Urinary bladder (tissue), 4 donors: ENCODE measurements around the gene ACTR8. TPM values are rescaled to one million over a fixed set of nuclear protein-coding genes. Genes with fewer than 3 reads are reported as not detected.

ENCODE experiments used
- DNase-seq: peaks from one replicate; pipeline ENCODE4 v3.0.0-alpha.2; 2015; ENCODE audit errors: extremely low spot score
- H3K27ac ChIP-seq: one replicate; pipeline ENCODE4 v1.5.1; 2013; ENCODE audit warnings: low read depth, mild to moderate bottlenecking, moderate library complexity
- H3K36me3 ChIP-seq: one replicate; pipeline ENCODE4 v1.6.1; 2013; ENCODE audit warnings: mild to moderate bottlenecking, moderate library complexity; ENCODE audit not compliant: insufficient read depth
- H3K4me1 ChIP-seq: one replicate; pipeline ENCODE4 v1.6.1; 2013; ENCODE audit warnings: mild to moderate bottlenecking, moderate library complexity; ENCODE audit not compliant: insufficient read depth
- H3K4me3 ChIP-seq: one replicate; pipeline ENCODE4 v1.5.1; 2013; ENCODE audit warnings: low read depth, low read length
- WGBS: extraction: QIAGEN DNeasy Blood & Tissue Kit; methylation state at CpG from one replicate; pipeline ENCODE4 v1.1.7; 2013; 5-methylcytosine and 5-hydroxymethylcytosine counted together
- polyA plus RNA-seq: library from polyadenylated mRNA; stranded (reverse); fragments of 200-250 nt; gene quantifications from one replicate; pipeline ENCODE4 v1.2.3, GENCODE V29; 2013
- total RNA-seq: library from RNA; depleted of rRNA; stranded (reverse); fragments of >200 nt; gene quantifications from one replicate; pipeline ENCODE4 v1.2.3, GENCODE V29; 2014
- donor health status: healthy with polysubstance abuse.
- donor health status: healthy.

The ACTR8 gene
- total and polyA plus RNA-seq, 2 donors = 11.3 to 32.4 TPM

DNA sequence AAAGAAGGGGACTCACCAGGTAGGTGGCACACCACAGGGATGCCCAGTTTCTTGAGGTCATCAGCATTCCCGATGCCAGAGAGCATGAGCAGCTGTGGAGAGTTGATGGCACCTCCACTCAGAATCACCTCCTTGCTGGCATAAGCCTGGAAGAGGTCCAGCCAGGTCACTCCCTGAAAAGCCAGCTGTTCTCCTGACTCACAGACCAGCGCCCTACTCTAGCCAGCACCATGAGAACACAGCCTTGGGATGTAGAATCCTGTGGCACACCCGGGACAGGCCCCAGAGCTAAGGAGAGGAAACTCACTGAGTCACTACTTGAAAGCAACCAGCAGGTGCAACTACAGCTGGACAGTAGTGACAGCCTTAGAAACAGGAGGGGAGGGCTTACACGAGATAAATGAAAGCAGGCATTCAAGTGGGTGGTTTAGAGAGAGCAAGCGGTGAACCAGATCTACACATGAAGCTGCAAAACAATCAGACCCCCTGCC is 60.3 kb downstream of the ACTR8 start:
- 66% methylated on average over 5 of the region's 5 CpGs for WGBS
- H3K27ac ChIP-seq = no peak overlapping the region
- DNase-seq = no peak
- H3K36me3 ChIP-seq = no peaks in the 10 kb centered on the region
- no peak overlapping the region for H3K4me3 ChIP-seq
- no peaks in the 10 kb centered on the region for H3K4me1 ChIP-seq

DNA sequence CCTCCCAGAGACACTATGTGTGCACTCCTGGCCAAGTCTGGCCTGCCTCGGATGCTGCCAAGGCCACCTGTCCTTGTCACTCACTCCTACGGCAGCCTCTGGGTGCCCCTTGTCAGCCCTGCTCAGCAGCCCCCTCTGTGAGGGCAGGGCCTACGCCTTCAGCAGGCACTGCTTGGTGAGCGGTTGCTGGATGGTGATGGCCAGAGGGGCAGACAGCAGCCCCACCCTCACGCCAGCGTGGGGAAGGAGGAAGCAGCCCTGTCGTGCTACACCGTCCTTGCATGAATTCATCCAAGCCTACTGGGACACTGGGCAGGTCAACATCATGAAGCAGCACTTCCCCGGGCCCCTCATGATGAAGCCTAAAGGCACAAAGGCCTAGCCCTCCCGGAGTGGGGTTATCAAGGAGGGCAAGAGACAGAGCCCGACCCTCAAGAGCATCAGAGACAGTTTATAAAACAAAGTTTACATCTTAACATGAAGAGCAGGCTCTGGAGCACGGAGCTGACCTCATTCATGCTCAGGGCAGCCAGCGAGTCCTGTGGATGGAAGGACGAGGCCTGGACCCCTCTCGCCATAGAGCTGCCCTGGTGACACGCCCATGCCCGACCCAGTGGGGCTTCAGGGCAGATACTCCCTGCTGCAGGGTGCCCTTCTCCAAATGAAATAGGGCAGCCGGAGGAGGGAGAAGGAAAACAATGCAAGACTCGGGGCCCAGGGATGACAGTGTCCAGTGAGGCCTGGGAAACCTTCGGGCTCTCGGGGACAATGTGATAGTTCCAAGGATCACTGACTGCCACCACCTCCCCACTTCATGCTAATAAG is 61.0 kb downstream of the ACTR8 start:
- 82% methylated on average over 21 of the region's 21 CpGs for WGBS
- no peak overlapping the region for H3K27ac ChIP-seq
- no peaks in the 10 kb centered on the region for H3K36me3 ChIP-seq
- no peaks in the 10 kb centered on the region for H3K4me1 ChIP-seq
- H3K4me3 ChIP-seq = no peak overlapping the region
- no peak for DNase-seq

DNA sequence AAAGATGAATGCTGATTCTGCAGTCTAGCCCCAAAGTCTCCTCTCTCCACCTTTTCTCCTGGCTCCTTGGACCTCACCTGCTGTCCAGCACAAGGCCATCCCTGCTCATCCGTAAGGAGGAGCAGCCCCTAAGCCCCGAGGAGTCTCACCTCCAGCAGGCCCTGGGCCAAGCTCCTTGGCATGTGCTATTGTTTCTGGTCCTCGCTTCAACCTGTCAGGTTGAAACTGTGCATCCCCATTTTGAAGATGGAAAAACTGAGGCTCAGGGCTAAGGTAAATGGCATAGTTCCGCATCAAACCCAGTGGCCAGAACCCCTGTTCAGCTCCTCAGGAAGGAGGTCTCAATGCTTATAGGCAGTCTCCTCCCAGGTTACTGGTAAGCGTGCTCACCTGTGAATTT is 61.9 kb downstream of the ACTR8 start:
- Histone ChIP-seq H3K27ac (no peak overlapping the region), H3K4me3 (no peak overlapping the region), H3K36me3 (no peaks in the 10 kb centered on the region), H3K4me1 (no peaks in the 10 kb centered on the region)
- 93% methylated on average over 5 of the region's 5 CpGs for WGBS
- no peak for DNase-seq

DNA sequence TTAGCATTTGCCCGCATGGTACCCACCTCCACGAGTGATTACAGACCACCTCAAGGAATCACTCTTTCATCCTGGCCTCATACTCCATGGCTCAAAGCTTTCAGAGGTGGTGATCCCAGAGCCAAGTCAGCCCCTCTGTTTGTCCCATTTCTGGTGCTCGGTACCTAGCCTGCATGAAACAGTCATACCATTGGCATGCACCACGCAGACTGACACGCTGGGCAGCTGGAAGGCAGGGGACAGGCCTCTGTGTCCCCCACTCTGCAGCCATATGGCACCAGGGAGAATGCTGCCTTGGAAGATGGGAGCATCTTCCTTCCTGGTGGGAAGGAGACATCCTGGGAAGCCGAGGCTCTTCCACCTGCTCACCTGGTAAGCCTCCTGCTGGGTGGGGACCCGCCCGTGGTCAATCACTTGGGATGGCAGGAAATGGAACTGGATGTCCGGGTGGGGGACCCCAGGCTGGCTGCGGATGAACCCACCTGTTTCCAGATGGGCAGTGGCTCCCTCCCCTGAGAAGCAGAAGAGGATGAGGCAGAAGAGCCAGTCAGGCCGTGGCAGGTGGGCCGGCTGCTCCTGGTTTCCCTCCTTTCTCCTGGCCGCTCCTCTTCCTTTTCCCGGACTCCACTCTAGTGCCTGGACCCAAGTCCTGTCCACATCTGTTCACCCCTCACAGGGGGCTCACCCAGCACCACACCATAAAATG is 62.6 kb downstream of the ACTR8 start:
- H3K4me1 ChIP-seq = no peaks in the 10 kb centered on the region
- no peaks in the 10 kb centered on the region for H3K36me3 ChIP-seq
- no peak for DNase-seq
- WGBS = 93% methylated on average over 14 of the region's 14 CpGs
- no peak overlapping the region for H3K27ac ChIP-seq
- H3K4me3 ChIP-seq = no peak overlapping the region

DNA sequence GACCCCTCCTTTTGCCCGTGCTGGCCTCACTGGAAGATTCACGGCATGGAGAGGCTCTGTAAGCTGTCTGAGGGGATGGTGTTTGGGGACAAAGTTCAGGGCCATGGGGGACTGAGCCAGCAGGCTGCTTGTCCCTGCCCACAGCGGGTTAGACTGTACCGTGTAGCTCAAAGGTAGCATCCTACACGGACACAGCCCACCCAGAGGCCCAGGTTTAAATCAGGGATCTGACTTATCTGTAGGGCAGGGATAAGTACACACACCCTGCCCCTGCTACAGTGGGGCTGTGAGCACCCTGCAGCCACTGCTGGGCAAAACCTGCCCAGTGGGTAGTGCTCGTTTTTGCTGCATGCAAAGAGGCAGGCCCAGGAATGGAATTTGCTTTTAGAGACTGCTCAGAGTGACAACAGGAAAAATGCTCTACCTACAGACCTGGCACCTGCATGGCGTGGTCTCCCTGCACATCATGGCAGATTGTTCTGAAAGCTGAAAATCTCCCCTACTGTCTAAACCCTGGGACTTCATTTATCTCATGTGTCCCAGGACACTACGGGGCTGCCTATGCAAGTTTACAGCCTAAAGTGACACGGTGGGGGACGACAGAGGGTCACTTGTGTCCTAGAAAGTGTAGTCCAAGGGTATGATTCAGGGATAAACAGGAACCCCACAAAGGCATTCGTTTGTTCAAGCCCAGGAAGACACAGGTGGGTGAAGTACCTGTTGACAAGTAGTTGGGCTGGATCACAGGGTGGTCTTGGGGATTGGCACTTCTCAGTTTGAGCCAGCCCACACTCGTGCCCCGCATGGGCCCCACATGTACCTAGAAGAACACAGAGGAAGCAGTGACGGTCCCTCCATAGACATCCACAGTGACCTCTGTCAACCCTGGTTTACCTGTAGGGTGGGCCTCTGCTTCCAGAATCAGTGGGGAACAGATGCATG is 63.5 kb downstream of the ACTR8 start:
- Histone ChIP-seq H3K4me3 (no peak overlapping the region), H3K36me3 (no peaks in the 10 kb centered on the region), H3K4me1 (no peaks in the 10 kb centered on the region), H3K27ac (no peak overlapping the region)
- 78% methylated on average over 14 of the region's 14 CpGs for WGBS
- no peak for DNase-seq

DNA sequence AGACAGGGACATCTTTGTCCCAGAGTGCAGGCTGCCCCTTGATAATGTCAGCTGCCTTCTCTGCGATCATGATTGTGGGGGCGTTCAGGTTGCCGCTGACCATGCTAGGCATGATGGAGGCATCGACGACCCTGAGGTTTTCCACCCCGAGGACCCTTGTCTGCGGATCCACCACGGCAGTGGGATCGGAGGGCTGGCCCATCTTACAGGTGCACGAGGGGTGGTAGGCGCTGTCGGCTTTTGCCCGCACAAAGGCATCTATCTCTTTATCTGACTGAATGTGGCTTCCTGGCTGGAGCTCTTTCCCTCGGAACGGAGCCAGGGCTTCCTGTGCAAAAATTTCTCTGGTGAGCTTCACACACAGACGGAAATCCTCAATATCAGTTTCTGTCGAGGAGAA is 64.1 kb downstream of the ACTR8 start:
- H3K4me3 ChIP-seq = no peak overlapping the region
- H3K4me1 ChIP-seq = no peaks in the 10 kb centered on the region
- H3K27ac ChIP-seq = no peak overlapping the region
- WGBS = 73% methylated on average over 17 of the region's 17 CpGs
- no peak for DNase-seq
- H3K36me3 ChIP-seq = no peaks in the 10 kb centered on the region

DNA sequence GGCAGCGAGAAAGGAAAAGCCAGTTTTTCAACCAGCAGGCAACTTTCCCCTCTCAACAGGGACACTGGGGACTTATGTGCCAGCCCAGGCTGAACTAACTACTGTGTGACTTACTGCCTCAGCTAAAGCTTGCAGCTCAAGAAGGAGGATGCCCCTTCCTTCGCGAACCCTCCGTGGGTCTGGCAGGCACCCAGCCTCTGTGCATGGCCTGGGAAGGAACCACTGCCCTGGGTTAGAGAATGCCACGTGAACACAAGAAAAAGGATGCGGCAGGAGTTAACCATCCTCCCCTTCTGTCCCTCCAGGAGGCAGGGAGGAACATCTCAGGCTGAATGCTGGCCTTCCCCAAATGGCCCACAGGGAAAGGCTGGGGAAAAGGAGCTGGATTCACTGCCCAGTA is 64.7 kb downstream of the ACTR8 start:
- Histone ChIP-seq H3K4me1 (no peaks in the 10 kb centered on the region), H3K36me3 (no peaks in the 10 kb centered on the region), H3K27ac (no peak overlapping the region), H3K4me3 (no peak overlapping the region)
- WGBS = 85% methylated on average over 6 of the region's 6 CpGs
- DNase-seq = no peak

Other genes starting within 250 kb of the ACTR8 start
- gene CHDH, start 35.7 kb downstream of the ACTR8 start, total RNA-seq = 0.58 TPM
- gene CHDH, start 35.7 kb downstream of the ACTR8 start, polyA plus RNA-seq = 0.49 TPM
- 1.5 TPM for gene IL17RB, start 35.6 kb downstream of the ACTR8 start, total RNA-seq
- gene IL17RB, start 35.6 kb downstream of the ACTR8 start, polyA plus RNA-seq = 0.43 TPM
- gene SELENOK, start 9.7 kb upstream of the ACTR8 start, total RNA-seq = 54.4 TPM
- 72.4 TPM for gene SELENOK, start 9.7 kb upstream of the ACTR8 start, polyA plus RNA-seq
- 1.7 TPM for gene CACNA2D3, start 240.4 kb upstream of the ACTR8 start, total RNA-seq
- gene CACNA2D3, start 240.4 kb upstream of the ACTR8 start, polyA plus RNA-seq = 0.57 TPM